DOHH2 (cell line): ENCODE data around the gene MTFP1.

Source experiments
- CTCF ChIP-seq: fragments of 200-600 bp; sonication (generic); IDR thresholded peaks from one replicate; pipeline ENCODE4 v1.5.1; 2014; ENCODE audit warnings: antibody characterized with exemption, mild to moderate bottlenecking, low read depth, low read length; ENCODE audit not compliant: poor library complexity, severe bottlenecking
- EZH2phosphoT487 ChIP-seq: fragments of 200-600 bp; sonication (generic); IDR thresholded peaks from 2 replicates; pipeline ENCODE4 v1.6.1; 2017; ENCODE audit warnings: borderline replicate concordance, mild to moderate bottlenecking, antibody characterized with exemption, low read length, moderate library complexity, mixed read lengths

GRCh38 chr22:30439226-30439625 is 13.7 kb downstream of the MTFP1 start:
- TF ChIP-seq CTCF (no peak), EZH2phosphoT487 (no peak)
